ENCODE measurements around the gene IL5. TPM values are rescaled to one million over a fixed set of nuclear protein-coding genes. Genes with fewer than 3 reads are reported as not detected.

IL5 gene
- total RNA-seq = not detected
- not detected for polyA plus RNA-seq (ENCODE audit: insufficient read depth, low read depth, low replicate concordance)
- long read RNA-seq, donor 1 = 0 reads
- long read RNA-seq, donor 2 = 0 reads
- long read RNA-seq, donor 3 = 0 reads
- long read RNA-seq, donor 4, partial matches to known transcripts = 113 of 113 reads
- long read RNA-seq, donor 4, other reads (novel, unspliced or antisense) = 0 of 113 reads
- long read RNA-seq, donor 5 = 0 reads
- long read RNA-seq, donor 6 = 0 reads
- long read RNA-seq, donor 7, partial matches to known transcripts = 0 of 1 reads
- long read RNA-seq, donor 7, other reads (novel, unspliced or antisense) = 1 of 1 reads
- long read RNA-seq, donor 8 = 0 reads
- long read RNA-seq, donor 9 = 0 reads
- long read RNA-seq, donor 10, partial matches to known transcripts = 5 of 5 reads
- long read RNA-seq, donor 10, other reads (novel, unspliced or antisense) = 0 of 5 reads

GRCh38 chr5:132543472-132544201 is at the start of gene IL5:
Gene IL5, minus strand, starts transcription at chr5:132543522. Its CDS starts 44 bp downstream, at chr5:132543478.
- TF ChIP-seq CTCF (IDR thresholded peaks at IDR 0.05; ENCODE audit: borderline replicate concordance, extremely low read depth, insufficient read depth) = no peak
- Histone ChIP-seq H3K36me3 (ENCODE audit: control insufficient read depth in 2 of 3, insufficient read depth in 3 of 3, low read length in 3 of 3) (no peaks in the 10 kb centered on the region), H3K4me3 (ENCODE audit: low read length in 3 of 3) (no peak within 1 kb of the TSS), H3K27ac (ENCODE audit: low read depth in 2 of 2, low read length in 2 of 2) (no peak within 1 kb of the TSS), H3K9me3 (ENCODE audit: control insufficient read depth in 2 of 3, insufficient read depth in 1 of 3, low read length in 3 of 3) (no peaks in the 10 kb centered on the region), H3K4me1 (ENCODE audit: control insufficient read depth in 2 of 3, insufficient read depth in 2 of 3, low read depth in 1 of 3, low read length in 3 of 3) (no peaks in the 10 kb centered on the region), H3K27me3 (ENCODE audit: control insufficient read depth, insufficient read depth, low read length) (no peaks in the 10 kb centered on the region), H3K9ac (ENCODE audit: low read length in 3 of 3) (no peak within 1 kb of the TSS)
- intact Hi-C loops (cut with DNase I) = no loop called here
- no peak for DNase-seq
- FAIRE-seq = no peak

GRCh38 chr5:132592521-132592920 is 49.2 kb upstream of the IL5 start:
- TF ChIP-seq CTCF (IDR thresholded peaks at IDR 0.05; ENCODE audit: borderline replicate concordance, extremely low read depth, insufficient read depth) = no peak
- Histone ChIP-seq H3K27me3 (ENCODE audit: control insufficient read depth, insufficient read depth, low read length) (no peaks in the 10 kb centered on the region), H3K4me1 (ENCODE audit: control insufficient read depth in 2 of 3, insufficient read depth in 2 of 3, low read depth in 1 of 3, low read length in 3 of 3) (no peaks in the 10 kb centered on the region), H3K36me3 (ENCODE audit: control insufficient read depth in 2 of 3, insufficient read depth in 3 of 3, low read length in 3 of 3) (peaks cover 2 to 26% (median 26%) of the 10 kb centered on the region in 3 donors), H3K9me3 (ENCODE audit: control insufficient read depth in 2 of 3, insufficient read depth in 1 of 3, low read length in 3 of 3) (no peaks in the 10 kb centered on the region), H3K9ac (ENCODE audit: low read length in 3 of 3) (no peak overlapping the region), H3K27ac (ENCODE audit: low read depth in 2 of 2, low read length in 2 of 2) (no peak overlapping the region), H3K4me3 (ENCODE audit: low read length in 3 of 3) (no peak overlapping the region)
- DNase-seq = no peak
- FAIRE-seq = no peak
- intact Hi-C loops (cut with DNase I) = no loop called here

- no peak overlapping the region for H3K9ac ChIP-seq (ENCODE audit: low read length in 3 of 3)
- no peak overlapping the region for H3K4me3 ChIP-seq (ENCODE audit: low read length in 3 of 3)
- H3K4me1 ChIP-seq (ENCODE audit: control insufficient read depth in 2 of 3, insufficient read depth in 2 of 3, low read depth in 1 of 3, low read length in 3 of 3) = no peaks in the 10 kb centered on the region
- intact Hi-C loops (cut with DNase I) = no loop called here
- H3K27ac ChIP-seq (ENCODE audit: low read depth in 2 of 2, low read length in 2 of 2) = no peak overlapping the region
- H3K27me3 ChIP-seq (ENCODE audit: control insufficient read depth, insufficient read depth, low read length) = no peaks in the 10 kb centered on the region
- peaks cover 0 to 22% (median 17%) of the 10 kb centered on the region in 3 donors for H3K36me3 ChIP-seq (ENCODE audit: control insufficient read depth in 2 of 3, insufficient read depth in 3 of 3, low read length in 3 of 3)
- no peak for TF ChIP-seq CTCF (IDR thresholded peaks at IDR 0.05; ENCODE audit: borderline replicate concordance, extremely low read depth, insufficient read depth)
- peak in 2 of 5 donors; percentile 9 to 22 for DNase-seq
- no peak for FAIRE-seq
- no peaks in the 10 kb centered on the region for H3K9me3 ChIP-seq (ENCODE audit: control insufficient read depth in 2 of 3, insufficient read depth in 1 of 3, low read length in 3 of 3)
Measured at GRCh38 chr5:132591145-132591544, 47.8 kb upstream of the IL5 start.

All from kidney (tissue), 22 donors.